AML-193 (cell line): Measurements from ENCODE around the gene C9orf85.
"Not testable (repeated sequence)": the region's sequence is repeated elsewhere in the genome, so short reads cannot be mapped to it uniquely, and the experiment has no call there.

Experiments
- DNase-seq, 2 experiments: peaks; one replicate each; lab custom pipeline; 2025; lab: John Stamatoyannopoulos, UW

C9orf85 gene

GRCh38 chr9:71941998-71942567 lies 30.6 kb downstream of the C9orf85 start:
- DNase-seq: no peak

GRCh38 chr9:71944754-71945375 lies 33.4 kb downstream of the C9orf85 start:
- DNase-seq: no peak

GRCh38 chr9:71954652-71955051 lies 43.2 kb downstream of the C9orf85 start:
- DNase-seq: not testable (repeated sequence)

GRCh38 chr9:71955300-71955915 lies 44.0 kb downstream of the C9orf85 start:
- no peak for DNase-seq

- no peak for DNase-seq
Observed at GRCh38 chr9:71962328-71962727, 50.9 kb downstream of the C9orf85 start.

- not testable (repeated sequence) for DNase-seq
Observed at GRCh38 chr9:71963471-71963996, 52.1 kb downstream of the C9orf85 start.

GRCh38 chr9:71965403-71965802 lies 54.0 kb downstream of the C9orf85 start:
- DNase-seq: no peak

GRCh38 chr9:71966601-71967000 lies 55.2 kb downstream of the C9orf85 start:
- no peak for DNase-seq

- no peak for DNase-seq
Observed at GRCh38 chr9:71968541-71969090, 57.2 kb downstream of the C9orf85 start.

GRCh38 chr9:71975833-71976232 lies 64.4 kb downstream of the C9orf85 start:
- DNase-seq: peak in 1 of 2 experiments; percentile 16

- no peak for DNase-seq
Observed at GRCh38 chr9:71977003-71977402, 65.6 kb downstream of the C9orf85 start.

GRCh38 chr9:71980266-71981190 lies 69.1 kb downstream of the C9orf85 start:
- no peak for DNase-seq

- DNase-seq: no peak
Observed at GRCh38 chr9:71981944-71982343, 70.5 kb downstream of the C9orf85 start.

GRCh38 chr9:71984403-71984802 lies 73.0 kb downstream of the C9orf85 start:
- no peak for DNase-seq

GRCh38 chr9:71984831-71985281 lies 73.4 kb downstream of the C9orf85 start:
- DNase-seq: no peak

GRCh38 chr9:71985297-71985911 lies 74.0 kb downstream of the C9orf85 start:
- no peak for DNase-seq

GRCh38 chr9:71986900-71987299 lies 75.5 kb downstream of the C9orf85 start:
- no peak for DNase-seq

GRCh38 chr9:71987471-71988371 lies 76.3 kb downstream of the C9orf85 start:
- DNase-seq: no peak

- no peak for DNase-seq
Observed at GRCh38 chr9:71990466-71990865, 79.0 kb downstream of the C9orf85 start.

GRCh38 chr9:72005451-72005850 lies 94.0 kb downstream of the C9orf85 start:
- no peak for DNase-seq
